IMR-90 (cell line): ENCODE data around the gene MT1H. TPM values are rescaled to one million over a fixed set of nuclear protein-coding genes. Genes with fewer than 3 reads are reported as not detected.

Experiments
- ATAC-seq: fragments of 200-7000 bp; cut with Tn5 transposase; 2 replicates; pipeline ENCODE4 v1.9.1; 2020; ENCODE audit warnings: low read depth, mild to moderate bottlenecking, moderate library complexity
- BruUV-seq: library from RNA; stranded (reverse); fragments of 400-500 nt; replicated peaks from 2 replicates; lab custom pipeline; 2021; lab: Mats Ljungman, UMichigan
- CTCF ChIA-PET: fragments of 300-600 bp; formaldehyde crosslinking; extraction: SDS; loops from one replicate; lab custom pipeline; 2021; ENCODE audit warnings: antibody characterized with exemption; lab: Yijun Ruan, JAX
- POLR2A ChIA-PET: fragments of 300-600 bp; sonication (Branson Sonifier 250); formaldehyde crosslinking; loops from one replicate; lab custom pipeline; 2022; ENCODE audit warnings: antibody characterized with exemption; ENCODE audit not compliant: unreplicated experiment; lab: Charles Lee
- DNase-seq: peaks from one replicate; pipeline ENCODE4 v3.0.0; 2013
- H2AFZ ChIP-seq: replicated peaks from 2 replicates; pipeline ENCODE3; 2013; ENCODE audit warnings: low read length, mild to moderate bottlenecking; ENCODE audit not compliant: poor library complexity
- H2AK5ac ChIP-seq: 2 replicates; pipeline ENCODE4 v1.6.1; 2013; ENCODE audit warnings: low read depth, low read length, inconsistent platforms
- H2AK9ac ChIP-seq: replicated peaks from 2 replicates; pipeline ENCODE3; 2013; ENCODE audit warnings: mild to moderate bottlenecking, low read depth, low read length, moderate library complexity; ENCODE audit not compliant: poor library complexity
- H2BK120ac ChIP-seq: 2 replicates; pipeline ENCODE4 v1.6.1; 2013; ENCODE audit warnings: low read depth, low read length, inconsistent platforms
- H2BK15ac ChIP-seq: 3 replicates; pipeline ENCODE4 v1.6.1; 2013; ENCODE audit warnings: low read depth, low read length, inconsistent platforms
- H2BK20ac ChIP-seq: 2 replicates; pipeline ENCODE4 v1.6.1; 2013; ENCODE audit warnings: low read depth, mild to moderate bottlenecking, inconsistent platforms, low read length, moderate library complexity
- H2BK5ac ChIP-seq: 2 replicates; pipeline ENCODE4 v1.6.1; 2013; ENCODE audit warnings: mild to moderate bottlenecking, low read depth, low read length, inconsistent platforms; ENCODE audit not compliant: poor library complexity, severe bottlenecking
- H3K14ac ChIP-seq: replicated peaks from 2 replicates; pipeline ENCODE4 v1.6.1; 2013; ENCODE audit warnings: low read depth, low read length, inconsistent platforms
- H3K18ac ChIP-seq: 2 replicates; pipeline ENCODE4 v1.6.1; 2013; ENCODE audit warnings: low read depth, low read length, control low read depth
- H3K23ac ChIP-seq: 2 replicates; pipeline ENCODE4 v1.6.1; 2013; ENCODE audit warnings: low read depth, low read length, inconsistent platforms
- H3K27ac ChIP-seq: 2 replicates; pipeline ENCODE4 v1.5.1; 2013; ENCODE audit warnings: mild to moderate bottlenecking, control low read depth, low read length; ENCODE audit not compliant: insufficient read depth
- H3K27me3 ChIP-seq: 2 replicates; pipeline ENCODE4 v1.6.1; 2013; ENCODE audit warnings: low read length; ENCODE audit not compliant: control insufficient read depth, insufficient read depth
- H3K36me3 ChIP-seq: 2 replicates; pipeline ENCODE4 v1.6.1; 2013; ENCODE audit warnings: low read length, mixed read lengths; ENCODE audit not compliant: control insufficient read depth, insufficient read depth
- H3K4ac ChIP-seq: 2 replicates; pipeline ENCODE4 v1.6.1; 2013; ENCODE audit warnings: low read depth, low read length, inconsistent platforms
- H3K4me1 ChIP-seq: 2 replicates; pipeline ENCODE4 v1.6.1; 2013; ENCODE audit warnings: low read length, mixed read lengths; ENCODE audit not compliant: control insufficient read depth, insufficient read depth
- H3K4me2 ChIP-seq: 2 replicates; pipeline ENCODE4 v1.6.1; 2013; ENCODE audit warnings: low read depth, mild to moderate bottlenecking, control low read depth, low read length, moderate library complexity
- H3K4me3 ChIP-seq: 2 replicates; pipeline ENCODE4 v1.5.1; 2013; ENCODE audit warnings: low read depth, mild to moderate bottlenecking, control low read depth, low read length, moderate library complexity; ENCODE audit not compliant: insufficient read depth
- H3K56ac ChIP-seq: 2 replicates; pipeline ENCODE4 v1.6.1; 2013; ENCODE audit warnings: low read length, inconsistent platforms; ENCODE audit not compliant: insufficient read depth; ENCODE audit errors: extremely low read depth
- H3K79me1 ChIP-seq, 2 experiments: 2 replicates each; pipeline ENCODE4 v1.6.1; 2013; ENCODE audit warnings: low read length in 2 of 2, inconsistent platforms in 1 of 2, low read depth in 1 of 2
- H3K9ac ChIP-seq: 2 replicates; pipeline ENCODE4 v1.6.1; 2013; ENCODE audit warnings: low read depth, low read length, control low read depth
- H3K9me1 ChIP-seq: 2 replicates; pipeline ENCODE4 v1.6.1; 2013; ENCODE audit warnings: low read length, inconsistent platforms; ENCODE audit not compliant: insufficient read depth
- H3K9me3 ChIP-seq: 2 replicates; pipeline ENCODE4 v1.6.1; 2013; ENCODE audit warnings: low read length; ENCODE audit not compliant: control insufficient read depth, insufficient read depth
- H4K20me1 ChIP-seq: 2 replicates; pipeline ENCODE4 v1.6.1; 2013; ENCODE audit warnings: low read length, inconsistent platforms; ENCODE audit not compliant: insufficient read depth
- H4K5ac ChIP-seq: 2 replicates; pipeline ENCODE4 v1.6.1; 2013; ENCODE audit warnings: mild to moderate bottlenecking, low read depth, low read length, control low read depth
- H4K8ac ChIP-seq, 2 experiments: 2 replicates each; pipeline ENCODE4 v1.6.1; 2013; ENCODE audit warnings: low read depth in 2 of 2, low read length in 2 of 2, control low read depth in 1 of 2, inconsistent platforms in 1 of 2
- H4K91ac ChIP-seq: 2 replicates; pipeline ENCODE4 v1.6.1; 2013; ENCODE audit warnings: low read depth, low read length, inconsistent platforms; ENCODE audit not compliant: insufficient read depth
- BHLHE40 ChIP-seq: fragments of 150-350 bp; IDR thresholded peaks from 2 replicates; pipeline ENCODE4 v1.6.1; 2016; ENCODE audit warnings: mild to moderate bottlenecking, low read depth, low read length
- CEBPB ChIP-seq: IDR thresholded peaks from 2 replicates; pipeline ENCODE4 v1.6.1; 2012; ENCODE audit warnings: low read depth, low read length, improper control_type of control experiment
- CHD1 ChIP-seq: IDR thresholded peaks from 2 replicates; pipeline ENCODE4 v1.6.1; 2012; ENCODE audit warnings: low read depth, low read length, improper control_type of control experiment
- CTCF ChIP-seq: conservative IDR thresholded peaks from 2 replicates; pipeline ENCODE4 v1.5.1; 2012; ENCODE audit warnings: mild to moderate bottlenecking, low read depth, low read length, improper control_type of control experiment
- ELK1 ChIP-seq: fragments of 150-350 bp; IDR thresholded peaks from 2 replicates; pipeline ENCODE4 v1.6.1; 2016; ENCODE audit warnings: low read depth, mild to moderate bottlenecking, low read length, moderate library complexity, borderline replicate concordance
- FOS ChIP-seq: fragments of 150-350 bp; IDR thresholded peaks from 2 replicates; pipeline ENCODE4 v1.6.1; 2016; ENCODE audit warnings: low read depth, low read length
- MAFK ChIP-seq: IDR thresholded peaks from 2 replicates; pipeline ENCODE4 v1.6.1; 2012; ENCODE audit warnings: low read depth, low read length, improper control_type of control experiment
- MAZ ChIP-seq: IDR thresholded peaks from 2 replicates; pipeline ENCODE4 v1.6.1; 2012; ENCODE audit warnings: low read depth, mild to moderate bottlenecking, low read length, improper control_type of control experiment, moderate library complexity, borderline replicate concordance
- MXI1 ChIP-seq: IDR thresholded peaks from 2 replicates; pipeline ENCODE4 v1.6.1; 2012; ENCODE audit warnings: low read depth, mild to moderate bottlenecking, low read length, moderate library complexity, borderline replicate concordance
- NFE2L2 ChIP-seq: fragments of 150-350 bp; IDR thresholded peaks from 2 replicates; pipeline ENCODE4 v1.6.1; 2016; ENCODE audit warnings: low read depth, mild to moderate bottlenecking, low read length
- POLR2A ChIP-seq: IDR thresholded peaks from 2 replicates; pipeline ENCODE4 v1.6.1; 2012; ENCODE audit warnings: mild to moderate bottlenecking, low read depth, low read length
- RAD21 ChIP-seq: IDR thresholded peaks from 2 replicates; pipeline ENCODE4 v1.6.1; 2012; ENCODE audit warnings: low read length, improper control_type of control experiment
- RCOR1 ChIP-seq: IDR thresholded peaks from 2 replicates; pipeline ENCODE4 v1.6.1; 2012; ENCODE audit warnings: mild to moderate bottlenecking, low read length, improper control_type of control experiment; ENCODE audit not compliant: insufficient replicate concordance
- RFX5 ChIP-seq: IDR thresholded peaks from 2 replicates; pipeline ENCODE4 v1.8.0; 2012; ENCODE audit warnings: low read depth, mild to moderate bottlenecking, low read length, moderate library complexity
- SMC3 ChIP-seq: fragments of 150-350 bp; IDR thresholded peaks from 2 replicates; pipeline ENCODE4 v1.6.1; 2016; ENCODE audit warnings: low read depth, mild to moderate bottlenecking, antibody characterized with exemption, low read length, moderate library complexity
- USF2 ChIP-seq: fragments of 150-350 bp; IDR thresholded peaks from 2 replicates; pipeline ENCODE4 v1.6.1; 2017; ENCODE audit warnings: mild to moderate bottlenecking, antibody characterized with exemption, low read length, low read depth
- WGBS, 2 experiments: methylation state at CpG; one replicate each; pipeline versions ENCODE4 v1.1.5 to v1.1.7; 2013; ENCODE audit warnings: missing lambda C conversion rate in 2 of 2; ENCODE audit not compliant: insufficient read length in 1 of 2; ENCODE audit errors: extremely low coverage in 2 of 2; 5-methylcytosine and 5-hydroxymethylcytosine counted together
- dilution Hi-C: fragments of 300-500 bp; cut with HindIII; formaldehyde crosslinking; loops from one replicate; pipeline ENCODE4 v1.14.3; 2018; ENCODE audit warnings: low sequenced_read_pairs; ENCODE audit not compliant: unreplicated experiment
- in situ Hi-C: fragments of 300-500 bp; cut with MboI; formaldehyde crosslinking; loops from 3 replicates; pipeline ENCODE4 v1.14.3; 2019; ENCODE audit warnings: low sequenced_read_pairs, inconsistent platforms, mixed read lengths
- intact Hi-C: fragments of 100-400 bp; cut with micrococcal nuclease; formaldehyde crosslinking; loops from 2 replicates; pipeline ENCODE4 v1.10.0; 2022
- polyA plus RNA-seq, 3 experiments: library from polyadenylated mRNA; depleted of rRNA; stranded (reverse); fragments of >200 nt; gene quantifications; 2 replicates each; pipeline ENCODE4 v1.2.3, GENCODE V29; 2012; ENCODE audit warnings: low replicate concordance in 1 of 3
- total RNA-seq: library from RNA; depleted of rRNA; stranded (reverse); fragments of >200 nt; gene quantifications from 2 replicates; pipeline ENCODE4 v1.2.3, GENCODE V29; 2012

MT1H gene
- total and polyA plus RNA-seq, 2 of the 4 experiments (the other 2 are of a cell fraction), result not detected

- BruUV-seq, result no TSS peak
- no peaks in the 10 kb centered on the region for H4K20me1 ChIP-seq
- dilution Hi-C loops (no loop called here), in situ Hi-C loops (loop anchor here (10.0 kb wide), 1 partner anchor 206 kb away; no protein-coding TSS in a partner anchor), intact Hi-C loops (no loop called here)
- no peak for TF ChIP-seq ELK1
- no peak for TF ChIP-seq MXI1
- no peak for TF ChIP-seq RCOR1
- no peak for TF ChIP-seq CHD1
- TF ChIP-seq CEBPB, result no peak
- TF ChIP-seq RAD21, result no peak
- TF ChIP-seq CTCF, result no peak
- TF ChIP-seq BHLHE40, result no peak
- no peak for TF ChIP-seq SMC3
- TF ChIP-seq MAFK, result no peak
- TF ChIP-seq RFX5, result no peak
- no peak for TF ChIP-seq NFE2L2
- no peak for TF ChIP-seq USF2
- TF ChIP-seq MAZ, result no peak
- no peak for TF ChIP-seq FOS
- TF ChIP-seq POLR2A, result no peak
- H2BK5ac ChIP-seq, result no peak overlapping the region
- no peaks in the 10 kb centered on the region for H3K27me3 ChIP-seq
- no peak overlapping the region for H3K9ac ChIP-seq
- WGBS, 2 experiments, result no CpG with 5 or more reads among the region's 4 CpGs
- H2AK5ac ChIP-seq, result no peak overlapping the region
- DNase-seq (no peak), ATAC-seq (no peak)
- no peak overlapping the region for H3K14ac ChIP-seq
- H2AFZ ChIP-seq, result peak overlapping the region; percentile 60
- peaks cover 3% of the 10 kb centered on the region; the same call in 1 of the 2 replicates for H3K9me1 ChIP-seq
- H4K5ac ChIP-seq, result no peak overlapping the region
- H3K4me2 ChIP-seq, result no peak overlapping the region
- H3K4me3 ChIP-seq, result no peak overlapping the region
- no peak overlapping the region for H3K18ac ChIP-seq
- H3K9me3 ChIP-seq, result peaks cover 3% of the 10 kb centered on the region; the same call in 1 of the 2 replicates
- CTCF ChIA-PET, result no interaction called here
- no peak overlapping the region for H2BK20ac ChIP-seq
- no peaks in the 10 kb centered on the region for H3K79me1 ChIP-seq
- no peak overlapping the region for H4K91ac ChIP-seq
- H3K4ac ChIP-seq, result no peak overlapping the region
- H2AK9ac ChIP-seq, result no peak overlapping the region
- H3K23ac ChIP-seq, result no peak overlapping the region
- H4K8ac ChIP-seq, result no peak overlapping the region
- H2BK120ac ChIP-seq, result no peak overlapping the region
- POLR2A ChIA-PET, result interaction anchor here (0.5 kb wide), 1 partner anchor 85 kb away, joined by 5 read pairs; no protein-coding TSS in a partner anchor
- no peaks in the 10 kb centered on the region for H3K4me1 ChIP-seq
- no peak overlapping the region for H2BK15ac ChIP-seq
- H3K27ac ChIP-seq, result no peak overlapping the region
- no peak overlapping the region for H3K56ac ChIP-seq
- H3K36me3 ChIP-seq, result no peaks in the 10 kb centered on the region
These were observed 21.0 kb downstream of the MT1H start for GRCh38 chr16:56690420-56691122.
